Measurements from ENCODE around the gene TSPAN17. TPM values are rescaled to one million over a fixed set of nuclear protein-coding genes. Genes with fewer than 3 reads are reported as not detected.

Gene TSPAN17
- total RNA-seq, 1 donor from 2014 or later: 38.5 TPM

- no peak for DNase-seq (ENCODE audit: low read depth)
Measured at GRCh38 chr5:176704355-176704754, 57.1 kb downstream of the TSPAN17 start.

GRCh38 chr5:176704817-176705216 is 57.5 kb downstream of the TSPAN17 start:
- DNase-seq (ENCODE audit: low read depth): no peak

Other genes with a start within 250 kb of the TSPAN17 start
- gene CLTB, start 230.9 kb upstream of the TSPAN17 start, total RNA-seq: 77.4 and 146 TPM in 2 replicates
- 39.8 and 47.8 TPM in 2 replicates for gene FAF2, start 199.1 kb upstream of the TSPAN17 start, total RNA-seq
- 2.3 and 13.6 TPM in 2 replicates for gene RNF44, start 110.1 kb upstream of the TSPAN17 start, total RNA-seq
- gene CDHR2, start 98.1 kb upstream of the TSPAN17 start, total RNA-seq: not detected in 2 replicates
- 13.2 and 15.3 TPM in 2 replicates for gene GPRIN1, start 37.3 kb upstream of the TSPAN17 start, total RNA-seq
- gene SNCB, start 16.9 kb upstream of the TSPAN17 start, total RNA-seq: not detected in 2 replicates
- not detected in 2 replicates for gene EIF4E1B, start 16.8 kb upstream of the TSPAN17 start, total RNA-seq
- gene UNC5A, start 163.1 kb downstream of the TSPAN17 start, total RNA-seq: 0.69 and 2.2 TPM in 2 replicates

Measured in renal cortical epithelial cell (primary cell).